ENCODE data around the gene FOXP1.
"Not testable (repeated sequence)": the region's sequence is repeated elsewhere in the genome, so short reads cannot be mapped to it uniquely, and the experiment has no call there.

FOXP1 gene

DNA sequence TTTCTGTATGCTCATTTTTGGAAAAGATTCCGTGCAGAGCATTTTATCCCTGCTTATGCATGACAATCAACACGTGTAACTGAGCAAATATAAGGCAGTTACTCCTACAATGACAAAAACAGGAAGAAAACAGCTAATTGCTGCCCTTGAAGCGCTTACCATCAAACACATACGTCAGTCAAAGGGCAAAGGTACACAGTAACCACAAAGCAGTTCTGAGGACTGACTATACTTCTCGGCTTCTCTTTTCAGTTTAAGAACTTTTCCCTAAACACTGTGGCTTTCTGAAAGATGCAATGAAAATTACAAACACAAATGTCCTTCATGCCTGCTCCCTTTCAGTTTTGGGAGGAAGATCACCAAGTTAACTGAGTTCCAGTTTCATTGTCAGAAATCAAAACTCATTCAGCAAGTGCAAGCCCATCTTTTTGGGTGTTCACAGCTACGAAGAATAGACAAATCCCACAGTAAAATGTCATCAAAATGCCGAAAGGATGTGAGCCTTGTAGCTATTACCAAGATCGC, 602.8 kb downstream of the FOXP1 start:
- H3K4me3 ChIP-seq (ENCODE audit: control insufficient read depth, low read depth, low read length) = no peak overlapping the region
- TF ChIP-seq, protein P1, sequence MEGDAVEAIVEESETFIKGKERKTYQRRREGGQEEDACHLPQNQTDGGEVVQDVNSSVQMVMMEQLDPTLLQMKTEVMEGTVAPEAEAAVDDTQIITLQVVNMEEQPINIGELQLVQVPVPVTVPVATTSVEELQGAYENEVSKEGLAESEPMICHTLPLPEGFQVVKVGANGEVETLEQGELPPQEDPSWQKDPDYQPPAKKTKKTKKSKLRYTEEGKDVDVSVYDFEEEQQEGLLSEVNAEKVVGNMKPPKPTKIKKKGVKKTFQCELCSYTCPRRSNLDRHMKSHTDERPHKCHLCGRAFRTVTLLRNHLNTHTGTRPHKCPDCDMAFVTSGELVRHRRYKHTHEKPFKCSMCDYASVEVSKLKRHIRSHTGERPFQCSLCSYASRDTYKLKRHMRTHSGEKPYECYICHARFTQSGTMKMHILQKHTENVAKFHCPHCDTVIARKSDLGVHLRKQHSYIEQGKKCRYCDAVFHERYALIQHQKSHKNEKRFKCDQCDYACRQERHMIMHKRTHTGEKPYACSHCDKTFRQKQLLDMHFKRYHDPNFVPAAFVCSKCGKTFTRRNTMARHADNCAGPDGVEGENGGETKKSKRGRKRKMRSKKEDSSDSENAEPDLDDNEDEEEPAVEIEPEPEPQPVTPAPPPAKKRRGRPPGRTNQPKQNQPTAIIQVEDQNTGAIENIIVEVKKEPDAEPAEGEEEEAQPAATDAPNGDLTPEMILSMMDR (conservative IDR thresholded peaks at IDR 0.05; ENCODE audit: control insufficient read depth, insufficient read depth, low read depth, low read length) = no peak
- no peak for DNase-seq (ENCODE audit: low read depth)

DNA sequence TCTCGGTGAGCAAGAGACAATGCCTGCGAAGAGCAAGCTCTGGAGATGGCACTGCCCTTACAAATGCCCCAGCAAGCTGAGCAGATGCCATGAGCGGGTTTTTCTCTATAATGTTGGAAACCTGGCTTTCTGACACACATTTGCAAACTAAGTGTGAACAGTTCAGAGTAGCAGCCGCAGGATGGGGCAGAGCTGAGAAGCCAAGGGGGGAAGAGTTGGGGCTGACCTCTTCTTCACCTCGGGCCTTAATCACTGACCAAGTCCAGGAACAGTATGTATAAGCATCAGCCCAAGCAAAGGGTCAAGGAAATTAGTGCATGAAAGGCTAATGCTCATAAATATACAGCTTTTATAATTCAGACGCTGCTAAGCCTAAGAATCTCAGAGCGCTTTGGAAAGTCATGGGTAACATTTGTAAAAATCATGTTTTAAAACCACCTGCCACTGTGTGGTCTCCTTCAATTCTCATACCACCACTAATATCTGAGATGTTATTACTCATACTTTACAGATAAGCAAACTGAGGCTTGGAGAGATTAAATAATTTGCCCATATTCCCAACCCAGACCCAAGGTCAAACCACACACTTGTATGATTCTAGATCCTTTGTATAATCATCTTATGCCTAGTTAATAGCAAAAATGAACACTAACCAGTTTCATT, 603.4 kb downstream of the FOXP1 start:
- no peak overlapping the region for H3K4me3 ChIP-seq (ENCODE audit: control insufficient read depth, low read depth, low read length)

DNA sequence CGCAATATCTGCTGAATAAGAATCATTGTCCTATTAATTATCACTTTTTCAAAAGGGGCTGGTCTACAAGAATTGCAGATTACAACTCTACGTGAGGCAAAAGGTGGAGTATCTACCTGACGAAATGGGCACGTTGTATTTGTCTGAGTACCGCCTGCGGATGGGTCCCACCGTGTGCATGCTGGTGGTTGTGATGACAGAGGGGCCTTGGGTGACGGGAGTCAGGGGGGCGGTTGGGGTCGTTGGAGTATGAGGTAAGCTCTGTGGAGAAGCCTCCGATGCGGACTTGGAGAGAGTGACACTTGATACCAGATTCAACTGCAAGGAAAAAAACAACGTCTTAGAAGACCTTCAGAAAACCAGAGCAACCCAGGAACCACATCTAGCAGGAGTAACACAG, 605.8 kb downstream of the FOXP1 start:
- H3K4me3 ChIP-seq (ENCODE audit: control insufficient read depth, low read depth, low read length) = no peak overlapping the region
- DNase-seq (ENCODE audit: low read depth) = no peak
- TF ChIP-seq, protein P1 (conservative IDR thresholded peaks at IDR 0.05; ENCODE audit: control insufficient read depth, insufficient read depth, low read depth, low read length) = no peak

More for the DNA sequence above, 603.4 kb downstream of the FOXP1 start:
- TF ChIP-seq, protein P1 (conservative IDR thresholded peaks at IDR 0.05; ENCODE audit: control insufficient read depth, insufficient read depth, low read depth, low read length) = no peak
- no peak for DNase-seq (ENCODE audit: low read depth)

DNA sequence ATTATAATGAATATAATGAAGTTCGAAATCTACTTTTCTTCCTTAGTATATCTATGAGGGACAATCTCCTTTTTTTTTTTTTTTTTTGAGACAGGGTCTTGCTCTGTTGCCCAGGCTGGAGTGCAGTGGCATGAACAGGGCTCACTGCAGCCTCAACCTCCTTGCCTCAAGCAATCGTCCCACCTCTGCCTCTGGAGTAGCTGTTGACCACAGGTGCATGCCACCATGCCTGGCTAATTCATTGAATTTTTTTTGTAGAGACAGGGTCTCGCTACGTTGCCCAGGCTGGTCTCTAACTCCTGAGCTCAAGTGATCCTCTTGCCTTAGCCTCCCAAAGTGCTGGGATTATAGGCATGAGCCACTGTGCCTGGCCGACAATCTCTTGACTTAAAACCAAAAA, 607.5 kb downstream of the FOXP1 start:
- not testable (repeated sequence) for DNase-seq (ENCODE audit: low read depth); H3K4me3 ChIP-seq (ENCODE audit: control insufficient read depth, low read depth, low read length)

DNA sequence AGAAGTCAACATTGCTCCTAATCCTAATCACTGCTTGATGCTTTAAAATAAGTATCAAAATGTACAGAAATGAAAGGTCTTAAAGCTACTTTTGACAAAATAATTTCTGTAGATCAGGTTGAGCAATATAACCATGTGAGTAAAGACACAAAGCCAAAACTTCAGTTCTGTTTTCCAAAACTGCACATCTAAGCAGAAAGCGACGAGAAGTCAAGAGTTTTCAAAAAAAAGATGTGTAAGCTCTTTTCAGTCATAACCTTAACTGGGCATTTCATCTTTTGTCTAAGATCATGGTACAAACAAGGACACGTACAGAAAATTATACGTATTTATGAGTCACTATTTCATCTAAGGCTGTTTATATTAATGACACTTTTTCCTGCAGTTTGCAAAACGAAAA, 608.8 kb downstream of the FOXP1 start:
- H3K4me3 ChIP-seq (ENCODE audit: control insufficient read depth, low read depth, low read length) = no peak overlapping the region
- TF ChIP-seq, protein P1 (conservative IDR thresholded peaks at IDR 0.05; ENCODE audit: control insufficient read depth, insufficient read depth, low read depth, low read length) = no peak
- peak; percentile 47 for DNase-seq (ENCODE audit: low read depth)

DNA sequence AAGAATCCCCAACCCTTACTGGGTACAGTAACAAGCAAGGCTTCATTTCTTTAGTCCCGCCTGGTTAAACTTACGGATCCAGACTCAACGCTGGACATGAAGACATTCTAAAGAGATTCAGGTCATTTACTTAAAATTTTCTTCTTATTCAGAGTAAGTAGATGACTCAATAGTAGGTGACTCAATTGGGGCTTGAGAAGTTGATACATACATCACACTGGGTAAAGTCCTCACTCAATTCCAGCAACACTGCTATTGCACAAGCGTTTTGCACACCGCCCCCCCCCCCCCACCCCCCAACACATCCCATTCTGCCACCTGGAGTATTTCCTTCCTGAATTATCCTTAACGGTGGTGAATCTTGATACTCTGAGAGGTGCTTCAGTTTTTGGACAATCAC, 610.0 kb downstream of the FOXP1 start:
- H3K4me3 ChIP-seq (ENCODE audit: control insufficient read depth, low read depth, low read length) = no peak overlapping the region
- DNase-seq (ENCODE audit: low read depth) = peak; percentile 90
- TF ChIP-seq, protein P1 (conservative IDR thresholded peaks at IDR 0.05; ENCODE audit: control insufficient read depth, insufficient read depth, low read depth, low read length) = no peak

DNA sequence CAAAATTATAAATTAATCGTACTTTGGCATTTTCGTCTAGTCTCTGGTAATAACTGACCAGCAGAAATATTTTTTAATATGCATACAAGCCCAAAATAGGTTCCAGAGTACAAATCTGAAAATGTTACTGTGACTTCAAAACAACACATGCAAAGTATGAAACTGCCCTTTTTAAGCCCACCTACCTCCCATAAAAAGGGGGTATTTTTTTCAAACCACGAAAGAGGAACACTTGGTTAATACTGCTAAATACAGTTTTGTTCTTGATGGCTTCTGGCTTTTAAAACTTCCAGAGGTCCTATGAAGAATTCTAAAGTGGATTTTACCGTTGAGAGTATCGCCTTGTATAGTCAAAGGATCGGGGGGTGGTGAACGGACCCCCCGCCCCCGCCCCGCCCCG, 610.7 kb downstream of the FOXP1 start:
- no peak overlapping the region for H3K4me3 ChIP-seq (ENCODE audit: control insufficient read depth, low read depth, low read length)
- TF ChIP-seq, protein P1 (conservative IDR thresholded peaks at IDR 0.05; ENCODE audit: control insufficient read depth, insufficient read depth, low read depth, low read length) = no peak
- no peak for DNase-seq (ENCODE audit: low read depth)
